Fibroblast of skin of right quadriceps (primary cell): ENCODE measurements around the gene GPHN.
"Not testable (repeated sequence)": the region's sequence is repeated elsewhere in the genome, so short reads cannot be mapped to it uniquely, and the experiment has no call there.

ENCODE experiments used
- DNase-seq: peaks from one replicate; pipeline ENCODE4 v3.0.0-alpha.2; 2013

Gene GPHN

GRCh38 chr14:66824251-66824650 is 316.3 kb downstream of the GPHN start:
- DNase-seq: no peak

- no peak for DNase-seq
These were observed 319.2 kb downstream of the GPHN start for GRCh38 chr14:66827182-66827581.

DNA sequence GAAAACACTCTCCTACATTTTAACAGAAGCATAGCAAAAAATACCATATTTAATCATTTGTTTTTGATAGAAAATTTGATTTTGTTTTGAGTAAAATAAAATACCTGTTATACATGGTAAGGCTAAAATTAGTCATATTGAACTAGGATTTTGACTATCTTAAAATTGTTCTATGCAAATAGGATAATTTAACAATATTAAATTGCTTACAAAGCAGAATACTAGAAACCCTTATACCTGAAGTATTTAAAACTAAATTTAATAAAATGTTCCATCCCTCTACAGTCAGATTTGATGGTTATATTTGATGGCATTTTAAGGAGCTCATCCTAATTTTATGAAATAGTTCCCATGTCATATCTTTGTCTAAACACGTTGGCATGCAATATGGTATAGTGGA is 323.2 kb downstream of the GPHN start:
- DNase-seq: no peak

DNA sequence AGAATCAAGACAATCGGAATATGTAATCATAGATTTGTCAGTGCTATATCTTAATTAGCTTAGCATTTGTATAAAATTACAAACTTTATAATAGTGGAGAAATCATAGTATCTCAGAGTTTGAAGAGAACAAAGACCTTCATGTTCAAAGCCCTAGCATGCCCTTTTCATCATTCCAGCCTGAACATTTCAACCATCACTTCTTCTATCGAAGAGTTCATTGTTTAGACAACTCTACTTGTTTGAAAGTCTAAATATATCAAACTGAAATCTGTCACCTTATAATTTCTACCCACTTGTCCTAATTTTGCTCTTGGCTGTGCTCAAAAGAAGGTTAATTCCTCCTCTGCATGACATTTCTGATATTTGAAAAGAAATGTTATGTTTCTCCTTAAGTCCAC is 325.9 kb downstream of the GPHN start:
- DNase-seq: no peak

- DNase-seq: not testable (repeated sequence)
These were observed 329.5 kb downstream of the GPHN start for GRCh38 chr14:66837436-66837835.

GRCh38 chr14:66842911-66843512 is 335.1 kb downstream of the GPHN start:
- DNase-seq: no peak

DNA sequence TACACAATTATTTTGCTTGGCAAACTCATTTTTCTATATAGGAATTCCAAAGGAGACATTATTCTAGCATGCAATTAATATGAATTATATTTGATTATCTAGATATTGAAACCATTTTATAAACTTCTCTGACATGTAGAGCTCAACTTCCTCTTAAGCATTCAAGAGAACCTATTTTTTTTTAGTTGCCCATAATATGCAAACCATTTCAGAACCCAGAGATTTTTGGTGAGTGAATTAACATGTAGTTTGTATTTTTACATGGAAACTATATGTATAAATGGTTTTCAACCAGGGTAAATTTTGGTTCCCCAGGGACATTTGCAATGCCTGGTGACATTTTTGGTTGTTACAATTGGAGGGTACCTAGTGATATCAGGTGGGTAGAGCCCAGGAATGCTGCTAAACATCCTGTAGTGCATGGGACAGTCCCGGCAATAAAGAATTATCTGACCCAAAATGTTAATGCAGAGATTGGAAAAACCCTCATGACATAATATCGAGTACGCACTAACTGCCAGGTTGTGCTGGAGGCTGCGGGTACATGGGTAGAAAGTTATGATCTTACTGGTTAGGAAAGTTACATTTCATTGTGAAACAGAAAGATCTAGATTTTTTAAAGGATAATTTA is 342.4 kb downstream of the GPHN start:
- no peak for DNase-seq

DNA sequence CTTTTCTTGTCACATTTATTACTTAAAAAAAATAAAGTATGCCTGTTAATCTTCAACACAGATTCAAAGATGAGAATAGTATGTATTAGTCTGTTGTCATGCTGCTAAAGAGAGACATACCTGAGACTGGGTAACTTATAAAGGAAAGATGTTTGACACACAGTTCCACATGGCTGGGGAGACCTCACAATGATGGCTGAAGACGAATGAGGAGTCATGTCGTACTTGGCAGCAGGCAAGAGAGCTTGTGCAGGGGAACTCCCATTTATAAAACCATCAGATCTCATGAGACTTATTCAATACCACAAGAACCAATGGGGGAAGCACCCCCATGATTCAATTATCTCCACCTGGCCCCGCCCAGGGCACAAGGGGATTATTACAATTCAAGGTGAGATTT is 345.4 kb downstream of the GPHN start:
- DNase-seq: no peak

GRCh38 chr14:66857867-66858266 is 349.9 kb downstream of the GPHN start:
- DNase-seq: no peak

DNA sequence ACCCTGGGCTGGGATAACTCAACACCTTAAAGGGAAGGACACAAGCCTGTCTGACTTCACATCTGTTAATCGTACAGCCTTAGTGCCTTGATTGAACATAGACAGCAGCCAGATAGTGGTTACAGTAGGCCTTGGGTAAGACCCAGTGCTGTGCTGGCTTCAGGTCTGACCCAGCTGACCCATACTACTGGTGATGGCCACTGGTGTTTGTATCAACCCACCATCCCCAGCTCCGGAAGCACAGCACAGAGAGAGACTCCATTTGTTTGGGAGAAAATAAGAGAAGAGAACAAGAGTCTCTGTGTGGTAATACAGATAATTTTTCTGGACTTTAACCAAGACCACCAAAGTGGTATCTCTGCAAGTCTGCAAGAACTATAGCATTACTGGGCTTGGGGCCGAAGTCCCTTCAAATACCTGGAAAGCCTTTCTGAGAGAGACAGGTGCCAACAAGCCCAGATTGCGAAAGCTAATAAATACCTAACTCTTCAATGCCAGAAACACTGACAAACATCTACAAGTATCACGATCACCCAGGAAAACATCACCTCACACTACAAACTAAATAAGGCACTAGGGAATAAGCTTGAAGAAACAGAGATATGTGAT is 351.2 kb downstream of the GPHN start:
- no peak for DNase-seq

- no peak for DNase-seq
These were observed 373.6 kb downstream of the GPHN start for GRCh38 chr14:66881596-66881995.

GRCh38 chr14:66884149-66884548 is 376.2 kb downstream of the GPHN start:
- DNase-seq: no peak

GRCh38 chr14:66900719-66901118 is 392.8 kb downstream of the GPHN start:
- no peak for DNase-seq

DNA sequence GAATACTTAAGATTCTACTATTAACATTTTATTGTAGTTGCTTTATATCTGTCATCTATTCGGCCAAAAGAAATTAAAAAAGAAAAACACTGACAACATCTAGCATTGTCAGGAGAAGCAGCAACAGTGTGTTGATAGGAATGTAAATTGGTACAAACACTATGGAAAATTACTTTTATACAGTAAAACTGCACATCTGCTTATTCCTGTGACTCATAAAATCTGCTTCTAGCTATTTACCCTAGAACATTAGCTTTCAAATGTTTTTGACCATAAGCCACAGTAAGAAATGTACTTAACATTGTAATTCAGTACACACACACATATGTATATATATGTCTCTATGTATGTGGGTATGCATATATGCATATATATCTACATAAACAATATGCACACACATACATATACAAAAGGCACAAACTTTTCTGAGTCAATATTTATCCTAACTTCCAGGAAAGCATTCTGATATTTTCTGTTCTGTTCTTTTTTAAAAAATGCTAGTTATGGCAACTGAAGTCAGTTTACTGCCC is 402.4 kb downstream of the GPHN start:
- DNase-seq: no peak

DNA sequence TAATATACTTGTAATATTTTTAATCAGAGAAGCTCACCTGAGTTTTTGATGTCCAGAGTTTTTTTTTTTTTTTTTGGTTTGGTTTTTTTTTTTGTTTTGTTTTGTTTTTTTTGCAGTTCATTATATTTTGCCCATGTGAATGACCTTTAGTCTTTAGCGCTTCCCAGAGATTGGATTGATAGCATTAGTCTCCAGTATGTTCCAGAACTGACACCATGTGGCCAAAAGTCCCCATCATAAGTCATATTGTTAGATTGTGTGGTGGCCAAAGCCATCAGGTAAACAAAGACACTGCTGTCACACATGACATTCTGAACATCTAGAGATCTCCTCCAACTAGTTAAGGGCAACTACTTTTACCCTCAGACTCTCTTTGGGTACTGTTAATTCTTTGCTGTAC is 408.5 kb downstream of the GPHN start:
- no peak for DNase-seq

DNA sequence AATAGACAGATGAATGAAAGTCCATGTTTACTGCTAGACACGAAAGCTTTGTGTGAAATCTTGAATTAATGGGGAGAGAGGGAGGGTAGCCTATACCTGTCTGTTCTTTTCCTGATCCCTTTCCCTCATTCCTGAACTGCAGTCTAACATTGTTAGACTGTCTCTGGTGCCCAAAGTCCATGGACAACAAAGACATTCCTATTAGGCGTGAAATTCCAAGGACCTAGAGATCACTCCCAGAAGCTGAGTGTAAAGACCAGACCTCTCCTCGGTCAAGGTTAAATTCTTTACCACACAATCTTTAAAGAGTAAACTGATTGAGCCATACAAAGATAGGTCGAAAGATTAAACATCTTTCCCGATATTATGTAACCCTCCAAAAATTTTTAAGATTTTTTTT is 410.6 kb downstream of the GPHN start:
- no peak for DNase-seq

DNA sequence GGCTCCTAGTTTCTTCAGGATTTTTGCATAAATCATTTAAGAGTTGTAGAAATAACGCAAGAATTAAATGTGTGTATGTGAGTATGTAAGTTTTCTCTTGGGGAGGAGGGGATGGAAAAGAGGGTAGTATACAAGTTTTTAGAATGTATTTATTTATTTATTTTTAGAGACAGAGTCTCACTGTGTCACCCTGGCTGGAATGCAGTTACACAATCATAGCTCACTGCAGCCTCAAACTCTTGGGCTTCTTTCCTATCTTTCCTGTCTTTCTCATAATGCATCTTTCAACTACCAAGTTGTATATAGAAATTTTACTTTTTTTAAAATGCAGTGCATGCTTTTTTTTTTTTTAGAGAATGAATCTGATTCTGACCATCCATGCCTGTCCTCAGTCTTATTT is 412.2 kb downstream of the GPHN start:
- peak; percentile 23 for DNase-seq

- no peak for DNase-seq
These were observed 415.3 kb downstream of the GPHN start for GRCh38 chr14:66923251-66923650.

DNA sequence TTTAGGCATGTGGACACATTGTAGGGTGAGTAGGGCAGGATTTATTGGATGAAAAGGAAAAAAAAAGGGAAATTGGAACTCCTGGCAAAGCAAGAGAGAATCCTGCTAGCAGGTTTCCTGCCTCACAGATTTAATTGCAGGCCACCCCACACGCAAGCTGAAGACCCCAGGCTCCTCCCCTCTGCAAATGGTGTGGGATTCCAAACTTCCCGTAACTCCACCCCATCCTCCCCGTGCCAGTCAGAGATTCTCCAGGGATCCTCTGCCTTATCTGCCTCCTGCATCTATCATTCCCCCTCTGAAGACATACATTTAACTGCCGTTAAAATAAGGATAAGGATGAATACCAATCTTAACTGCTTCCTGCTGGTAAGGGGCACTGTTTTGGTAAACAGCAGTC is 431.5 kb downstream of the GPHN start:
- no peak for DNase-seq

DNA sequence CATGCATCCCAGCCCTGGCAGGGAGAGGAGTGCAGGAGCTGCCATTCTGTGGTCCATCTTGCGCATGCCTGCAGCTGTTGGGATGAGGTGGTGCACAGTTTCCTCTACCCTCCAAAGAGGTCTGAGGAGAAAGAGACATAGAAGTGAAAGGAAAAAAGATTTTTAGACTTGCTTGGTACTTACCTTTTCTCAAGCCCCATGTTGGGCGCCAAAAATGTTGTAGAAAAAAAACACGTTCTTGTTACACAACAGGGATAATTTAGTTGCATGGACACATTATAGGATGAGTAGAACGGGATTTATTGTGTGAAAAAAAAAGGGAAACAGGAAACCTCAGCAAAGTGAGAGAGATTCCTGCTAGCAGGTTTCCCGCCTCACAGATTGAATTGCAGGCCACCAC is 436.9 kb downstream of the GPHN start:
- DNase-seq: peak; percentile 62

GRCh38 chr14:66955159-66955558 is 447.2 kb downstream of the GPHN start:
- DNase-seq: no peak

DNA sequence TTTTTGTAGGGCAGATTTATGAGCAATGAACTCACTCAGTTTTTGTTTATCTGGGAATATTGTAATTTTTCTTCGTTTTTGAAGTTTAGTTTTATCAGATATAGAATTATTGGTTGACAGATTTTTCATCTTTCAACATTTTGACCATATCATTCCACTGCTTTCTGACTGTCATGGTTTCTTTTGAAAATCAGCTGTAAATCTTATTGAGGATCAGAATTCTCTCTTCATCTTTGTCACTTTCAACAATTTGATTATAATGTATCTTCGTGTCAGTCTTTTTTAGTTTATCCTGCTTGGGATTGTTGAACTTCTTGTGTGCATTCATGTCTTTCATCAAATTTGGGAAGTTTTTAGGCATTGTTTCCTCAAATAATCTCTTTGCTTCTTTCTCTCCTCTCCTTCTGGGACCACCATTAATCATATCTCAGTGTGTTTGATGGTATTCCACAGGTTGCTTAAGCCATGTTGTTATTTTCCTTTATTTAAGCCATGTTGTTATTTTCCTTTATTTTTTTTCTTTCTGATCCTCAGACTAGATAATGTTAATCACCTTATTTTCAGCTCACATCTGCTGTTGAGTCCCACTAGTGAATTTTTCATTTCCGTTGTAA is 451.6 kb downstream of the GPHN start:
- no peak for DNase-seq

GRCh38 chr14:66965831-66966230 is 457.9 kb downstream of the GPHN start:
- peak; percentile 68 for DNase-seq

- DNase-seq: no peak
These were observed 464.5 kb downstream of the GPHN start for GRCh38 chr14:66972469-66972868.
